Small intestine (tissue), 7 donors: ENCODE results near the gene EXOSC9. TPM values are rescaled to one million over a fixed set of nuclear protein-coding genes. Genes with fewer than 3 reads are reported as not detected.

Experiments
- DNase-seq, 2 donors: peaks; one replicate each; pipeline versions ENCODE4 v3.0.0 to v3.0.0-alpha.2; 2013
- FAIRE-seq: peaks from 2 replicates; lab custom pipeline; 2012; peaks lifted over from hg19 to GRCh38; lab: Jason Lieb, UNC
- H3K27ac ChIP-seq, 3 donors: one replicate each; pipeline ENCODE4 v1.5.1; 2013; ENCODE audit warnings: low read length in 2 of 3, mild to moderate bottlenecking in 2 of 3, control low read depth in 1 of 3, inconsistent platforms in 1 of 3, low read depth in 1 of 3, moderate library complexity in 1 of 3
- H3K27me3 ChIP-seq, 3 donors: one replicate each; pipeline ENCODE4 v1.6.1; 2013; ENCODE audit warnings: low read length in 3 of 3, inconsistent platforms in 1 of 3; ENCODE audit not compliant: control insufficient read depth in 3 of 3, insufficient read depth in 3 of 3
- H3K36me3 ChIP-seq, 3 donors: one replicate each; pipeline ENCODE4 v1.6.1; 2013; ENCODE audit warnings: low read length in 3 of 3, inconsistent platforms in 1 of 3, low read depth in 1 of 3, mild to moderate bottlenecking in 1 of 3, moderate library complexity in 1 of 3; ENCODE audit not compliant: control insufficient read depth in 3 of 3, insufficient read depth in 2 of 3
- H3K4me1 ChIP-seq, 3 donors: one replicate each; pipeline ENCODE4 v1.6.1; 2013; ENCODE audit warnings: low read length in 2 of 3, inconsistent platforms in 1 of 3, low read depth in 1 of 3, mild to moderate bottlenecking in 1 of 3, moderate library complexity in 1 of 3; ENCODE audit not compliant: control insufficient read depth in 3 of 3, insufficient read depth in 2 of 3
- H3K4me3 ChIP-seq, 3 donors: one replicate each; pipeline ENCODE4 v1.5.1; 2013; ENCODE audit warnings: low read length in 3 of 3, control low read depth in 1 of 3, inconsistent platforms in 1 of 3, low read depth in 1 of 3, mild to moderate bottlenecking in 1 of 3, moderate library complexity in 1 of 3
- H3K9me3 ChIP-seq, 2 donors: one replicate each; pipeline ENCODE4 v1.6.1; 2013; ENCODE audit warnings: low read depth in 1 of 2, low read length in 1 of 2; ENCODE audit not compliant: control insufficient read depth in 2 of 2, insufficient read depth in 1 of 2
- WGBS, 3 donors: extraction: QIAGEN DNeasy Blood & Tissue Kit; methylation state at CpG; one replicate each; pipeline ENCODE4 v1.1.7; 2013; 5-methylcytosine and 5-hydroxymethylcytosine counted together
- polyA plus RNA-seq, 4 donors: library from polyadenylated mRNA; stranded (reverse) in 3 of 4; unstranded in 1 of 4; fragments of 200-250 nt in 3 of 4; fragments of 120-200 nt in 1 of 4; gene quantifications; one replicate each; pipeline versions ENCODE4 v1.2.1 to v1.2.3, GENCODE V29; 2013
- donor health status: healthy with polysubstance abuse.
- donor health status: control.
- donor health status: control.
- donor health status: Bipolar disorder and iron deficiency.
- donor health status: healthy.

EXOSC9 gene
- polyA plus RNA-seq, 4 donors, result 9.8 to 24.1 (median 17.1) TPM

GRCh38 chr4:121789960-121790829 is 10.9 kb upstream of the EXOSC9 start:
- Histone ChIP-seq H3K36me3 (no peaks in the 10 kb centered on the region), H3K4me3 (no peak overlapping the region), H3K27me3 (peaks cover 0 to 9% (median 2%) of the 10 kb centered on the region in 3 donors), H3K27ac (no peak overlapping the region), H3K9me3 (no peaks in the 10 kb centered on the region), H3K4me1 (peaks cover 0 to 4% (median 0%) of the 10 kb centered on the region in 3 donors)
- FAIRE-seq (no peak), DNase-seq (no peak)
- WGBS, 3 donors, result 74 to 77% (median 74%) methylated on average over 3 of the region's 3 CpGs

DNA sequence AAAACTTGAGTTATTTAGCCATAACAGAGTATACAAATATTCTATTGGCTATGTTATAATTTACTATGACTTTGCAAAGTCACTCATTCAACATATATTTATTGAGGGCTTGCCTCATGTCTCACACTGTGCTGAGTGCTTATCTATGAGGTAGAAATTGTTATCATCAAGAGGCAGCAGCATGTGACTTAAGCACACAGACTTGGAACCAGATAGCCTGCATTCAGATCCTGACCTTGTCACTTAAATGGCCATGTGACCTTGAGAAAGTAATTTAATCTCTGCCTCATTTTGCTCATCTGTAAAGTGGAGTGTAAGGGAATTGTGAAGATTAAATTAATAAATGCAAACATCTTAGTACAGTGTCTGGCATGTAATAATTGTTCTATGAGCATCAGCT is 10.1 kb upstream of the EXOSC9 start:
- Histone ChIP-seq H3K4me1 (peaks cover 0 to 4% (median 0%) of the 10 kb centered on the region in 3 donors), H3K27me3 (peaks cover 0 to 4% (median 2%) of the 10 kb centered on the region in 3 donors), H3K36me3 (no peaks in the 10 kb centered on the region), H3K27ac (no peak overlapping the region), H3K4me3 (no peak overlapping the region), H3K9me3 (no peaks in the 10 kb centered on the region)
- DNase-seq, result peak in 1 of 2 donors; percentile 17
- no peak for FAIRE-seq

GRCh38 chr4:121791481-121791880 is 9.6 kb upstream of the EXOSC9 start:
- FAIRE-seq (no peak), DNase-seq (no peak)
- Histone ChIP-seq H3K27me3 (peaks cover 0 to 4% (median 2%) of the 10 kb centered on the region in 3 donors), H3K36me3 (no peaks in the 10 kb centered on the region), H3K4me3 (no peak overlapping the region), H3K9me3 (no peaks in the 10 kb centered on the region), H3K4me1 (peaks cover 0 to 4% (median 0%) of the 10 kb centered on the region in 3 donors), H3K27ac (no peak overlapping the region)
- WGBS, 3 donors, result 82 to 85% (median 83%) methylated on average over 5 of the region's 5 CpGs

DNA sequence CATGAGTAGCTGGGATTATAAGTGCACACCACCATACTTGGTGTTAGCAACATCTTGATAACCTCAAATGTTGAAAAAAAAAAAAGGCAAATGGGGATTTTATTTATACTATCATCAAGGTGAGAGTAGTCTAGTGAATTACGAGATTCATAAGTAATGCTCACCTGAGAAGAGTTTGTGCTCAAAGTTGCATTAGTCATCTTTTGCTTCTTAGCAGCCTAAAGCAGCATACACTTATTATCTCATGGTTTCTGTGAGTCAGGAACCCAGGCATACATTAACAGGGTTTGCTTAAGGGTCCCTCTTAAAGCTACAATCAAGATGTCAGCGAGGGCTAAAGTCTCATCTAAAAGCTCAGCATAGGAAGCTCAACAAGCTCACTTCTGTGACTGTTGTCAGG is 8.2 kb upstream of the EXOSC9 start:
- peaks cover 0 to 2% (median 0%) of the 10 kb centered on the region in 3 donors for H3K27me3 ChIP-seq
- DNase-seq (no peak), FAIRE-seq (no peak)
- H3K9me3 ChIP-seq, result no peaks in the 10 kb centered on the region
- H3K4me1 ChIP-seq, result peaks cover 0 to 4% (median 0%) of the 10 kb centered on the region in 3 donors
- WGBS, 3 donors, result 86 to 93% (median 90%) methylated on average over 2 of the region's 2 CpGs
- no peaks in the 10 kb centered on the region for H3K36me3 ChIP-seq
- H3K27ac ChIP-seq, result no peak overlapping the region
- H3K4me3 ChIP-seq, result no peak overlapping the region

GRCh38 chr4:121794505-121795188 is 6.5 kb upstream of the EXOSC9 start:
- H3K9me3 ChIP-seq, result no peaks in the 10 kb centered on the region
- H3K4me1 ChIP-seq, result peaks cover 0 to 7% (median 0%) of the 10 kb centered on the region in 3 donors
- H3K4me3 ChIP-seq, result no peak overlapping the region
- DNase-seq, result peak in 1 of 2 donors; percentile 10
- 55 to 76% (median 59%) methylated on average over 5 of the region's 5 CpGs for WGBS, 3 donors
- no peak overlapping the region for H3K27ac ChIP-seq
- no peaks in the 10 kb centered on the region for H3K36me3 ChIP-seq
- H3K27me3 ChIP-seq, result peaks cover 0 to 2% (median 0%) of the 10 kb centered on the region in 3 donors
- FAIRE-seq, result no peak

- Histone ChIP-seq H3K36me3 (no peaks in the 10 kb centered on the region), H3K27me3 (no peaks in the 10 kb centered on the region), H3K4me3 (no peak overlapping the region), H3K27ac (no peak overlapping the region), H3K9me3 (no peaks in the 10 kb centered on the region), H3K4me1 (peaks cover 0 to 18% (median 0%) of the 10 kb centered on the region in 3 donors)
- FAIRE-seq (no peak), DNase-seq (no peak)
Observed at GRCh38 chr4:121796283-121796682, 4.8 kb upstream of the EXOSC9 start.

DNA sequence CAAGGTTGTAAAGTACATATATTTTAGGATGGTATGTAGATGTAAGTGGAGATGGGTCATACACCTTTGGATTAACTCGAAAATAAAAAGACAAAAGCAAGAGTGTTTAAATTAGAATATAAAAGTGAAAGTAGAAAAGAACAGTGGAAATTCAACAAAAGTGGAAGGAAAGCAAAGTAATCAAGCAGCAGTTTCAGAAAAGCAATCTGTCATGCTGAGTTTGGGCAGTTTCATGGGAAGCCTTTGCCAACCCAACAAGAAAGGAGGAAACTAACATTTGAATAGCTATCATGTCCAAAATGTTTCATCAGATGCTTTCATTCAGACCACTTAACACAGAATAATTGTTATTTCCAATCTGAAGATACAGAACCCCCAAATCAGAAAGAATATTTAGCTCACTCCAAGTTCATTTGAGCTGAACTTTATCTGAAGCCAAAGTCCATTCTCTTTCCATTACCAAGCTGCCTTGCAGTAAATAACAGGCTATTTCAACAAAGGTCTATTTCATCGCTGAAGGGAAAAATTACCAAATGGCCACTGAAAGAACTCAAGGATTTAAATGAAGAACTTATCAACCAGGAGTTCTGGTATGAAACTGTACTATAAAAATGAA is 1.8 kb upstream of the EXOSC9 start:
- WGBS, 3 donors, result 29 to 52% (median 36%) methylated on average over 2 of the region's 2 CpGs
- peak; percentile 35 to 78 for DNase-seq
- no peaks in the 10 kb centered on the region for H3K27me3 ChIP-seq
- no peak for FAIRE-seq
- H3K36me3 ChIP-seq, result peaks cover 0 to 8% (median 2%) of the 10 kb centered on the region in 3 donors
- H3K4me3 ChIP-seq, result no peak overlapping the region
- no peaks in the 10 kb centered on the region for H3K9me3 ChIP-seq
- H3K4me1 ChIP-seq, result peaks cover 0 to 15% (median 0%) of the 10 kb centered on the region in 3 donors
- H3K27ac ChIP-seq, result peak overlapping the region in 1 of 3 donors; percentile 94

- FAIRE-seq (no peak), DNase-seq (no peak)
- peak overlapping the region in 2 of 3 donors; percentile 76 to 84 for H3K4me3 ChIP-seq
- peak overlapping the region in 1 of 3 donors; percentile 94 for H3K27ac ChIP-seq
- 82 to 87% (median 84%) methylated on average over 3 of the region's 3 CpGs for WGBS, 3 donors
- peaks cover 0 to 15% (median 0%) of the 10 kb centered on the region in 3 donors for H3K4me1 ChIP-seq
- no peaks in the 10 kb centered on the region for H3K27me3 ChIP-seq
- H3K9me3 ChIP-seq, result no peaks in the 10 kb centered on the region
- H3K36me3 ChIP-seq, result peaks cover 0 to 8% (median 2%) of the 10 kb centered on the region in 3 donors
Observed at GRCh38 chr4:121799867-121800501, 1.1 kb upstream of the EXOSC9 start.
